Parathyroid adenoma (tissue), 2 donors: ENCODE results near the gene TRIM24.

Experiments
- H2AFZ ChIP-seq: fragments of 300-600 bp; sonication (generic); one replicate; pipeline ENCODE4 v1.7.0; 2017; ENCODE audit warnings: antibody characterized with exemption, mild to moderate bottlenecking
- H3K27ac ChIP-seq: fragments of 300-600 bp; sonication (generic); one replicate; pipeline ENCODE4 v1.7.0; 2017
- H3K27me3 ChIP-seq: fragments of 300-600 bp; sonication (generic); one replicate; pipeline ENCODE4 v1.7.0; 2017; ENCODE audit warnings: low read length; ENCODE audit not compliant: control insufficient read depth, insufficient read depth
- H3K36me3 ChIP-seq: fragments of 300-600 bp; sonication (generic); one replicate; pipeline ENCODE4 v1.7.0; 2017; ENCODE audit warnings: low read length; ENCODE audit not compliant: control insufficient read depth, insufficient read depth
- H3K4me1 ChIP-seq: fragments of 300-600 bp; sonication (generic); one replicate; pipeline ENCODE4 v1.7.0; 2017; ENCODE audit warnings: control low read depth
- H3K4me2 ChIP-seq: fragments of 300-600 bp; sonication (generic); one replicate; pipeline ENCODE4 v1.7.0; 2017; ENCODE audit warnings: low read length
- H3K4me3 ChIP-seq: fragments of 300-600 bp; sonication (generic); one replicate; pipeline ENCODE4 v1.7.0; 2017; ENCODE audit warnings: low read depth, low read length
- H3K79me2 ChIP-seq: fragments of 300-600 bp; sonication (generic); one replicate; pipeline ENCODE4 v1.7.0; 2017; ENCODE audit warnings: control low read depth
- H3K9ac ChIP-seq: fragments of 300-600 bp; sonication (generic); one replicate; pipeline ENCODE4 v1.7.0; 2017; ENCODE audit warnings: mild to moderate bottlenecking
- H3K9me3 ChIP-seq: fragments of 300-600 bp; sonication (generic); one replicate; pipeline ENCODE4 v1.7.0; 2017; ENCODE audit warnings: low read length; ENCODE audit not compliant: control insufficient read depth
- CTCF ChIP-seq: fragments of 300-600 bp; sonication (generic); IDR thresholded peaks from one replicate; pipeline ENCODE4 v1.7.0; 2017; ENCODE audit warnings: antibody characterized with exemption, mild to moderate bottlenecking
- donor health status: primary hyperparathyroidism.

The TRIM24 gene

DNA sequence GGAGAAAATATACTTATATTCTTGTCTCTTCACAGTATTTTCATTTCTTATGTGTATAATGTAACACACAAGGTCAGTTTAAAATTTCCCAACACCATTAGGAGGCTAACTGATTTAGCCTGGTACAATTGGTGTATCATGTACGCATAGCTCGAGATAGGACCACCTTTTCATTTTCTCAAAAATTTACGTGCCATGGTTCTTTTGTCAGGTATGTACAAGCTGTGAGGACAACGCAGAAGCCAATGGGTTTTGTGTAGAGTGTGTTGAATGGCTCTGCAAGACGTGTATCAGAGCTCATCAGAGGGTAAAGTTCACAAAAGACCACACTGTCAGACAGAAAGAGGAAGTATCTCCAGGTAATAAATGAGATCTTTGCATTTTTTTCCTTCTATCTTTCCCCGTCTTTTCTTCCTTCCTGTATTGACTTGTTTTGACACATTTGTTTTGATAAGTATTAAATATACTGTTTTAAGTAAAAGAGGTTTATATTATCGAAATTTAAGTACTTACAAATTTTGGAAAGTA lies 55.0 kb downstream of the TRIM24 start:
- no peak for TF ChIP-seq CTCF
- Histone ChIP-seq H3K27me3 (no peaks in the 10 kb centered on the region), H3K4me3 (no peak overlapping the region), H3K27ac (no peak overlapping the region), H3K79me2 (no peaks in the 10 kb centered on the region), H3K4me1 (peaks cover 7% of the 10 kb centered on the region), H3K36me3 (no peaks in the 10 kb centered on the region), H3K9ac (no peak overlapping the region), H3K9me3 (no peaks in the 10 kb centered on the region), H3K4me2 (no peak overlapping the region), H2AFZ (no peak overlapping the region)

DNA sequence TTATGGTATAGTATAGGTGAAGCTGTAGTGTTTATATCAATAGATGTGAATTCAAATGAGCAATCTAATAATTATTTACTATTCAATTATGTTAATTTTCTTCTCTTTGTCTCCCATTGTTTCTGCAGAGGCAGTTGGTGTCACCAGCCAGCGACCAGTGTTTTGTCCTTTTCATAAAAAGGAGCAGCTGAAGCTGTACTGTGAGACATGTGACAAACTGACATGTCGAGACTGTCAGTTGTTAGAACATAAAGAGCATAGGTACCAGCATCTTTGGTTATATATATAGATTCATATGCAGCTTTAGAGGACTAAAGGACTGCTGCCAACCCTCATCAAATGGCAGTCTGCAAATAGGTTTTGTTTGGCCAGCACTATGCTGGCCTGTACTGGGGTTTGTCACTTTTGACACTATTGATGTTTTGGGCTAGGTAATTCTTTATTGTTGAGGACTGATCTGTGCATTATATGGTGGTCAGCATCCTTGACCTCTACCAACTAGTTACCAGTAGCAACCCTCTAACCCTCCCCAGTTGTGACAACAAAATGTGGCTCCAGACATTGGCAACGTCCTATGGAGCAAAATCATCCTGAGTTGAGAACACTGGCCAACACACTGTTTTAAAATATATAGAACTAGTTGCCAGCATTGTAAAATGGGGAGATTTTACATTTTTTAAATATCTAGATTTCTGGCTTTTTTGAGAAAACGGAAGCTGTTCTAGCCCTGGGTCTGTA lies 59.2 kb downstream of the TRIM24 start:
- peaks cover 3% of the 10 kb centered on the region for H3K4me1 ChIP-seq
- no peaks in the 10 kb centered on the region for H3K36me3 ChIP-seq
- no peaks in the 10 kb centered on the region for H3K79me2 ChIP-seq
- no peak overlapping the region for H3K9ac ChIP-seq
- TF ChIP-seq CTCF, result no peak
- no peaks in the 10 kb centered on the region for H3K27me3 ChIP-seq
- no peaks in the 10 kb centered on the region for H3K9me3 ChIP-seq
- H3K4me3 ChIP-seq, result no peak overlapping the region
- H3K27ac ChIP-seq, result no peak overlapping the region
- H2AFZ ChIP-seq, result no peak overlapping the region
- H3K4me2 ChIP-seq, result no peak overlapping the region

DNA sequence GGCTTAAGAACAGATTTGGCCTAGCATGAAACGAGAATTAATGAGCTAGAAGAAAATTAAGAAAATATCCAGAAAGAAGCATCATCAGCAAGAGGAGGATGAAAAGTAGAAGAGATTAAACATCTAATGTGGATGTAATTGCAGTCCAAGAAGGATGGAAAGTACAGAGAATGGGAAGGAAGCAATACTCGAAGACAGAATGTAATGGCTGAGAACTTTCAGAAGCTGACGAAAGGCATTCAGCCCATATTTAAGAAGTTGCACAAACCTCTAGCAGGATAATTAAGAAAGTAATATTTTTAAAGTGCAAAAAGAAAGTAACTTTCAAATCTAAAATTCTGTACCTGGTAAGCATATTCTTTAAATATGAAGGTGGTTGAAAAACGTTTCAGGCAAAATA lies 60.7 kb downstream of the TRIM24 start:
- no peak overlapping the region for H3K4me3 ChIP-seq
- no peaks in the 10 kb centered on the region for H3K9me3 ChIP-seq
- no peaks in the 10 kb centered on the region for H3K4me1 ChIP-seq
- H3K27ac ChIP-seq, result no peak overlapping the region
- H3K27me3 ChIP-seq, result no peaks in the 10 kb centered on the region
- H2AFZ ChIP-seq, result no peak overlapping the region
- H3K9ac ChIP-seq, result no peak overlapping the region
- no peak for TF ChIP-seq CTCF
- no peaks in the 10 kb centered on the region for H3K36me3 ChIP-seq
- H3K4me2 ChIP-seq, result no peak overlapping the region
- H3K79me2 ChIP-seq, result no peaks in the 10 kb centered on the region

GRCh38 chr7:138521837-138522461 lies 61.9 kb downstream of the TRIM24 start:
- Histone ChIP-seq H3K79me2 (no peaks in the 10 kb centered on the region), H3K27me3 (no peaks in the 10 kb centered on the region), H3K9me3 (no peaks in the 10 kb centered on the region), H3K27ac (no peak overlapping the region), H3K4me1 (no peaks in the 10 kb centered on the region), H3K36me3 (no peaks in the 10 kb centered on the region), H2AFZ (no peak overlapping the region), H3K4me3 (no peak overlapping the region), H3K9ac (no peak overlapping the region), H3K4me2 (no peak overlapping the region)
- TF ChIP-seq CTCF, result no peak
